NCI-H82 treated with DMSO at 0.1 percent for 48 hours (cell line): ENCODE results near the gene TMSB10.
"Not testable (repeated sequence)": the region's sequence is repeated elsewhere in the genome, so short reads cannot be mapped to it uniquely, and the experiment has no call there.

ENCODE experiments used
- DNase-seq: peaks from one replicate; lab custom pipeline; 2025; ENCODE audit not compliant: unreplicated experiment; lab: John Stamatoyannopoulos, UW

Gene TMSB10

DNA sequence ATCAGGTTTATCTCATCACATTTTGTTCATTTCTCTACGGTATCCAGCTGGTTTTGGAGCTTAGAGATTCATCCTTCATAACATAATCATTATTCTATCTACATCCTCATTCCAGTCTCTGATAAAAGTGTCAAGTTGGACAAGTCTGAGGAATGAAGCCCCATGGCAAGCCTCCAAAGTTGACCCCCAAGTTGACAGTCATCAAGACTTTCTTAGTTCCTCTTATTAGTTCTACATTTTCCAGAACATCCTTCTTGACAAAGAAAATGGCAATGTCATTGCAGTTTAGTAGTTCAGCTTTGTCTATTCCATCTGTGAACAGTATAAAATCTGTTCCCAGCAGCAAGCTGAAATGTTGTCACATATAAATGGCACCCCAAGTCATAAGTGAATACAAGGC lies 4.5 kb upstream of the TMSB10 start:
- no peak for DNase-seq

DNA sequence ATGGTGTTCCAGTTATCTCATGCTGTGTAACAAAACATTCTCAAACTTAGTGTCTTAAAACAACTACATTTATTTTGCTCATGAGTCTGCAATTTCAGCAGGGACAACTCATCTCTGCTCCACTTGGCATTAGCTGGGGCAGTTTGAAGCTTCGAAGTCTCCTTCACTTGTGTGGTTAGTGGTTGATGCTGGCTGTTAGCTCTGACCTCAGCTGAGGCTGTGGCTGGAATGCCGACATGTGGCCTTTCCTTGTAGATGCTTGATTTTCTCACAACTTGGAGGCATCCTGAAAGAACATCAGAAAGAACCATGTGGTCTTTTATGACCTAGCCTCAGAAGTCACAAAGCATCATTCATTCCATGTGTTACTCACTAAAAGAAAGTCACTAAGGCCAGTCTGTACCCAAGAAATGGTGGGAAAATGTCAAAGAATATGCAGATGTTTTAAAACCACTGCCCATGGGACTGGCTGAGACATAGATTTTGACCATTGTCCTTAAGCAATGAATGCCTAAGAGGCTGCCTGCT lies 3.8 kb upstream of the TMSB10 start:
- DNase-seq = no peak

DNA sequence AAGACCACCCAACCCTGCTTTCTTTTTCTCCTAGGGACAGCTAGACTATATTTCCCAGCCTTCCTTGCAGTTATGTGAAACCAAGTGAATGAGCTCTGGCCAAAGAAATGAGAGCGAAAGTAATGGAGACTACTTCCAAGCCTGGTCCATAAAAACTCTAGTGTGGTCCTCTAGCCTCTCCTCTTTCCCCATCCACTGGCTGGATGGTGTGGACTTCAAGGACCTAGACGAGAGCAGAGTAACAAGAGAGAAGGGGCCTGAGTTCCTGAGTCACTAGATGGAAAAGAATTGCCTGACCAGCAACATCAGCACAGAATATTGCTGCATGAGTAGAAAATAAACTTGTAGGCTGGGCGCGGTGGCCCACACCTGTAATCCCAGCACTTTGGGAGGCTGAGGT lies 2.9 kb upstream of the TMSB10 start:
- no peak for DNase-seq

DNA sequence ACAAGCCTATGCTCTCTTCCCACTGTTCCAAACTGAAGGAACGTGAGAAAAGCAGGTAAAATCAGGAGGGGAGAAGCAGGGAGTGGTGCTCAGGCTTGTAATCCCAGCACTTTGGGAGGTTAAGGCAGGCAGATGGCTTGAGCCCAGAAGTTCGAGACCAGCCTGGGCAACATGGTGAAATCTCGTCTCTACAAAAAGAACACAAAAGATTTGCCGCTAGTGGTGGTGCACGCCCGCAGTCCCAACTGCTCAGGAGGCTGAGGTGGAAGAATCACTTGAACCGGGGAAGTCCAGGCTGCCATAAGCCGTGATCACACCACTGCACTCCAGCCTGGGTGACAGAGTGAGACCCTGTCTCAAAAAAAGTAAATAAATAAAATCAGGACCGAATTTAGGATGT lies 1.3 kb upstream of the TMSB10 start:
- no peak for DNase-seq

DNA sequence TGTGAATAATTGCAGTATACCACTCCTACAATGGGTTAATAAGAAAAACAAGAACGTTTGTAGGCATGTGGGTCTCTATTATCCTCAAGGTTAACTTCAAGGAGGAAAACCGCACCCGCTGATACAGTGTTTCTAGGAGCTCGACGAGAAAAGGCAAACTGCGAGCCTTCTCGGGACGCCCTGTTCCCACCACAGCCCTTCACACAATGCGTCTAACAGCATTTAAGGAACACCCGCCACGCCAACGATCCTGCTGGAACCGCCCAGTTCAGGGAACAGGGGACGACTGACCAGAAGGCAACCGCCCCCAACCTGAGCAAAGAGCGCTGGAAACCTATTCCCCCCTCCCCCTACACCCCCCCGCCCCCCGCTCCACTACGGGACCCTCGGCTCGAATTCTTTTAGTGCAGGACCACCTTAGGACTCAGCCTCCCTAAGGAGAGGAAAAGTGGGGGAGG lies 710 bp upstream of the TMSB10 start:
- no peak for DNase-seq

DNA sequence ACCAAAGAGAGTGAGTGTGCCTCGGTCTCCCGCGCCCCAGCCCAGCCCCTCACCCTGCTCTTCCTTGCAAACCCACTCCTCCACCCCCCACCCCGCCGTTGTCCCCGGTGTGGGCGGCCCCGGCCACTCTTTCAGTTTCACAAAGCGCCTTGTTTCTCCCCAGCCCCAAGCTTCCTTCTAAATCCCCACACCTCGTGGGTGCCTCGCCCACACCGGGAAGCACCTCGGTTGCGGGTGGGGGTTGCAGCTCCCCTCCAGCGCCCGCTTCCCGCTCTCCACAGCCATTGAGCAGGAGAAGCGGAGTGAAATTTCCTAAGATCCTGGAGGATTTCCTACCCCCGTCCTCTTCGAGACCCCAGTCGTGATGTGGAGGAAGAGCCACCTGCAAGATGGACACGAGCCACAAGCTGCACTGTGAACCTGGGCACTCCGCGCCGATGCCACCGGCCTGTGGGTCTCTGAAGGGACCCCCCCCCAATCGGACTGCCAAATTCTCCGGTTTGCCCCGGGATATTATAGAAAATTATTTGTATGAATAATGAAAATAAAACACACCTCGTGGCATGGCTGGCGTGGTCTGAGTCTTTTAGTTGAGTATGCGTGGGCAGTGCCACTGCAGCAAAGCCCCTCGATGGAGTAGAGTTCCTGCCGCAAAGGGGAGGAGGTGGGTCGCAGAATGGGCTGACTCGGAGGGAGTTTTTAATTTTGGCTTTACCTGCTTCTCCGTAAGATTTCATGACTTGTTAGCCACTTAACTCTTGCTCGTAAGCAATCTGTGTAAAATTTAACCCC lies 848 bp downstream of the TMSB10 start:
- no peak for DNase-seq

DNA sequence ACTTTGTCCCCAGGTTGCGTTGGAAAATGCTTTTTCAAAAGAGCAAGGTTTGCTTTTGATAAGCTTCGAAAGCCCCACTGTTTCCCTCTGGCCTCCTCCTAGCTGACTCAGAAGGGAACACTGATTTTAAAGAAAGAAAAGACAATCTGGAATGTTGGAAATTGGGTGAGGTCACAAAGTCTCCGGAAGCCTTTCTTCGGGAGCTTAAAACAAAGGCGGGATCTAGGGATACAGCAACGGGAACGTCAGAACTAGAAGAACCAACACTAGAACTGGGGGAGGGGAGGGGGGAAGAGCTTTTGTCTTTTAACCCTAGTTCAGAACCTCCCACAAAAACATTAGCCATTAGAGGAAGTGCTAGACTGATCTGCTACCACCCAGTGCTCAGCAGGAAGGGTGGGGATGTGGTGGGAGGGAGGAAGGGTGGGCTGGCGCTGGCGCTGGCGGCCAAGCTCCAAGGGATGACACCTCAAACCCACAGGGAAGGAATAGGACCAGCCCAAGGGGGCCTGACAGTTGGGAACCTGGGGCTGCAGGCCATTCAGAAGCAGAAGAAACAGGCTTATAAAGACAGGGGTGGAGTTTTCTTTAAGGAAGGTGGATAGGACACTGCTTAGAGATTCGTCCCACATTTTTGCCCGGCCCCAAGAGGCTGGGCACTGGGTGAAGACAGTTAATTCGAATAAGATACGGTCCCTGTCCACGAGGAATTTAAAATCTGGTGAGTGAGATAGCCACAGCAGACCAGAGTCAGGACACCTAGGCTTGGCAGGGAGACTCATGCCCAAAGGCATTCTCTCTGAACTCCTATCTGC lies 1.7 kb downstream of the TMSB10 start:
- DNase-seq = no peak

DNA sequence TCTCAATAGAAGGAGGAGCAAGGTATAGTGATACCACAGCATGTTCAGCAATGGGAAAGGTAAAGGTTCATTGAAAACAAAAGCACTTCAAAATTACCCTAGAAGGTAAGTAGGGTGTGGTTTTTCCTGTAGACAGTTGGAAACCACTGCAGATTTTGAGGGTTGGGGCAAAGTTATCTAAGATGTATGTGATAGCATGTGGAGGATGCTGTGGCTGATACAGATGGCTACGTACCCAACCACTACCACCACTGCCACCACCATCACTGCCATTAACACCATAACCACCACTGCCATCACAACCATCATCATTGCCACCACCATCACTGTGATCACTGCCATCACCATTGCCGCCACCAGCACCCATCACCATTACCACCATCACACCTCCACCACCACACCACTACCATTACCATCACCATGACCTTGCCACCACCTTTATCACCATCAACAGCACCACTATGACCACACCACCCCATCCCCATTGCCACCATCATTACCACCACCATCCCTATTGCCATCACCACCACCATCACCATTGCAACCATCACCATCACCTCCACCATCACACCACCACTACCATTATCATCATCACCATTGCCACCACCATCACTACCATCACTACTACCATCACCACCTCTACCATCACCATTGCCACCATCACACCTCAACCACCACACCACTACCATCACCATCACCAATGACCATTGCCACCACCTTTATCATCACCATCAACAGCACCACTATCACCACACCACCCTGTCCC lies 3.7 kb downstream of the TMSB10 start:
- no peak for DNase-seq

DNA sequence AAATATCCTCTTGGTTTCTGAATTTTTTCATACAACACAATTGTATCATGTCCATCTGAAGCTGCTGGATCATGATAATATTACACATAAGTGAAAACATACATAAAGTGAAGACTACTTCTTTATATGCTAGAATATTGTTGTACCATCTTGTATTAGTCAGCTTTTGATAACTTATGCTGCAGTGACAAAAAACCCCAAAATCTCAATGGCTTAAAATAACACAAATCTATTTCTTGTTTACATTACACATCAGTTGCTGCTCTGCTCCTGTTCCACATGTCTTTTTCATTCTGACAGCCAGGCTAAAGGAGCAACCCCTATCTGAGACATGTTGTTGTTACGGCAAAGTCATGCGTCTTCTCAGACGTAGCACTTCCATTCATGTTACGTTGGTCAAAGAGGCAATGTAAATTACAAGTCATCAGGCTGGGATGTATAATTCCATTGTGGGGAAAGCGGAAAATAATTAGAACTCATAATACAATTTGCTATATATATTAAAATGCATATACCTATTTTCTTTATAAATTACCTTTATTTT lies 5.8 kb downstream of the TMSB10 start:
- no peak for DNase-seq

DNA sequence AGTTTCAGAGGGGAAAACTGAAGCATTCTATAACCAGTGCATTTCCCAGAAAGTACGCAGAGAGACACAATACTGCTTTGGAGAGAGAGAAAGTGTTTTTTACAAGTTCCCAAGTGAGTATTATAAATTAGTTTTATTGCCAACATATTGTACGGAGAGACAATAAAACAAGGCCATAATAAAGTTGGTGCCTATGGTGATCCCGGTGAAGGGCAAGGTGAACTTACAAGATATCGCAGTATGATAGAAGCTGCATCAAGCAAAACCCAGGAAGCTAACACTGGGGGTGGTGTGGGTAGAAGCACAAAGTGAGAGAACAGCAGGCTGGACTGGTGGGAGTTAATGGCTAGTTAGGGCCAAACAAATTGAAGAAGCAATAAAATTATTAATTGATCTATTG lies 7.5 kb downstream of the TMSB10 start:
- no peak for DNase-seq

DNA sequence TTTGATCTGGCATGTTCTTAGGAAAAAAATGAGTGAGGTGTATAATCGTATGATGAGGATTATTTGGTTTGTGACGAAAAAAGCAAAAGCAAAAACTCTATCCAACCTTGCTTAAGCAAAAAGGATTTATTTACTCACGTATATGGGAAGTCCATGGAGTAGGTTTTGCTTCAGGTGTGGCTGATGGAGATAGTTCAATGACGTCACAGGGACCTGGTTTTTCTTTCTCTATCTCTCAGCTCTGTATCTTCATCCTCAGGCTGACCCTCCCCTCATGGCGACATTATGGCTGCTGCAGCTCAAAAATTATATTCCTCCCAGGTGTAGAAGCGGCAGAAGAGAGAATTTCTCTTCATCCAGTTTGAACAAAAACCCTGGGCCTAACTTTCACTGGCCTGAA lies 8.9 kb downstream of the TMSB10 start:
- DNase-seq = no peak

DNA sequence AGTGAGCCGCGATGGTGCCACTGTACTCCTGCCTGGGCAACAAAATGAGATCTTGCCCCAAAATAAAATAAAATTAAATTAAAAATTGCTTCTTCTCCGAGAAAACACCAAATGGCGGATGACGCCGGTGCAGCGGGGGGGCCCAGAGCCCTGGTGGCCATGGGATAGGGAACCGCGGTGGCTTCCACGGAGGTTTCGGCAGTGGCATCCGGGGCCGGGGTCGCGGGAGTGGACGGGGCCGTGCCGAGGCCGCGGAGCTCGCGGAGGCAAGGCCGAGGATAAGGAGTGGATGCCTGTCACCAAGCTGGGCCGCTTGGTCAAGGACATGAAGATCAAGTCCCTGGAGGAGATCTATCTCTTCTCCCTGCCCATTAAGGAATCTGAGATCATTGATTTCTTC lies 10.2 kb downstream of the TMSB10 start:
- not testable (repeated sequence) for DNase-seq

DNA sequence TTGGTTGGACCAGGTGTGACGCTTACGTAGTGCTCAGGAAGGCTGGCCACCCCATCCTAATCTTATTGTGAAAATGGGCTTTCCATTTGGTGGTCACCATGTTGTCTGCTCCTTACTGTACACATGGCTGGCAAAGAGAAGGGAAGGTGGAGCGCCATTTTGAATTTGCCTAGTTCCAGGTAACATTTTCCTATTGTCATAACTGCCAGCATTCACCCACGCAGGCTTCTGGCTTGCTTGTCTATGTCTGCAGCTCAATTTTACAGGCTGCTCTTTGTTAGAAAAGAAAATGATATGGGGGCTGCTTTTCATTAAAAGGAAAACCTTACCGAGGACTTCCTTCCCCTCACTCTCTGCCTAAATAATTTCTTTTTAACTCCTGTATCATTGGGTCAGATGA lies 12.4 kb downstream of the TMSB10 start:
- not testable (repeated sequence) for DNase-seq

DNA sequence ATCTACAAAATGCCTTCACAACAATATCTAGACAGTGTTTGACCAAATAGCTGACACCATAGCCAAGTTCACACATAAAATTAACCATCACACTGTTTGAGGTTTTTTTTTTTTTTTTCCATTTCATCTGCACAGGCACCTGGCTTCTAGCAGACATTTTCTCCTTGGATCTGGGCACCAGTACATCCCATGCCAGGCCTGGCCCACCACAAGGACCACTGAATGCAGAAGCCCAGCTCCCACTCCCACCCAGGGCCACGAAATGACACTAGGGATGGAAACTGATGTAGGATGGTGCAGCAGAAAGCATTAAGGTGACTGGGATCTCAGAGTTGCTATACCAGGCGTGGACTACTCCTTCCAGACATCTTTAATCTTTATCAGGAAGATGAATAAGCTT lies 13.0 kb downstream of the TMSB10 start:
- no peak for DNase-seq

DNA sequence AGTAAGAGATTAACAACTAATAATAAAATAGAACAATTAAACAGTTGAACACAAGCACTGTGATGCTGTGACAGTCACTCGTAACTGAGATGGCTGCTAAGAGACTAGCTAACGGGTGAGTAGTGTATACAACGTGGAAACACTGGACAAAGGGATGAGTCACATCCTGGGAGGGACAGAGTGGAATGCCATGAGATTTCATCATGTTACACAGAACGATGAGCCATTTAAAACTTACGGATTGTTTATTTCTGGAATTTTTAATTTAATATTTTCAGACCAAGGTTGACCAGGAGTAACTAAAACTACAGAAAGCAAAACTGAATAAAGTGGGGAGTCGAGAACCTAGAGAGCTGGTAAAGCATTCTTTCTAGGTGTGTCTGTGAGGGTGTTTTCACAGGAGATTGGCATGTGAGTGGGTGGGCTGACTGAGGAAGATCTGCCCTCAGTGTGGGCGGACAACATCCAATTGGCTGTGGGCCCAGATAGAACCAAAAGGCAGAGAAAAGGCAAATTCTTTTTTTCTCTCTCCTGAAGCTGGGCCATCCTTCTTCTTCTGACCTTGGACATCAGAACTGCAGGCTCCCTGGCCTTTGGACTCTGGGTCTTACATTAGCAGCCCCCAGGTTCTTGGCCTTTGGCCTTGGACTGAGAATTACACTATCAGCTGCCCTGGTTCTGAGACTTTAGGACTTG lies 14.6 kb downstream of the TMSB10 start:
- DNase-seq = no peak

DNA sequence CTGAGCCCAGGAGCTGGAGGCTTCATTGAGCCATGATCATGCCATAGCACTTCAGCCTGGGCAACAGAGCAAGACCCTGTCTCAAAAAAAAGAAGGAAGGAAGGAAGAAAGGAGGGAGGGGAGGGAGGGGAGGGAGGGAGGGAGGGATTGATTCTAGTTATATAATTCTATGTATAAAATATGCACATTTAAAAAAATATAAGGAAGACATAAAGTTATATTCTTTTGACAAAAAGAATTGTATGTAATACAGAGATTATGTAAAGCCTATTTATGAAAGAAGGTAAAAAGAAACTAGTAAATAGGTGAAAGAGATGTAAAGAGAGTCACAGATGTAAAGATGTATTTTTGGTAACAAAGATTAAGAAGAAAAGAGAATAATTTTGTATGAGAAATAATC lies 17.6 kb downstream of the TMSB10 start:
- DNase-seq = no peak

DNA sequence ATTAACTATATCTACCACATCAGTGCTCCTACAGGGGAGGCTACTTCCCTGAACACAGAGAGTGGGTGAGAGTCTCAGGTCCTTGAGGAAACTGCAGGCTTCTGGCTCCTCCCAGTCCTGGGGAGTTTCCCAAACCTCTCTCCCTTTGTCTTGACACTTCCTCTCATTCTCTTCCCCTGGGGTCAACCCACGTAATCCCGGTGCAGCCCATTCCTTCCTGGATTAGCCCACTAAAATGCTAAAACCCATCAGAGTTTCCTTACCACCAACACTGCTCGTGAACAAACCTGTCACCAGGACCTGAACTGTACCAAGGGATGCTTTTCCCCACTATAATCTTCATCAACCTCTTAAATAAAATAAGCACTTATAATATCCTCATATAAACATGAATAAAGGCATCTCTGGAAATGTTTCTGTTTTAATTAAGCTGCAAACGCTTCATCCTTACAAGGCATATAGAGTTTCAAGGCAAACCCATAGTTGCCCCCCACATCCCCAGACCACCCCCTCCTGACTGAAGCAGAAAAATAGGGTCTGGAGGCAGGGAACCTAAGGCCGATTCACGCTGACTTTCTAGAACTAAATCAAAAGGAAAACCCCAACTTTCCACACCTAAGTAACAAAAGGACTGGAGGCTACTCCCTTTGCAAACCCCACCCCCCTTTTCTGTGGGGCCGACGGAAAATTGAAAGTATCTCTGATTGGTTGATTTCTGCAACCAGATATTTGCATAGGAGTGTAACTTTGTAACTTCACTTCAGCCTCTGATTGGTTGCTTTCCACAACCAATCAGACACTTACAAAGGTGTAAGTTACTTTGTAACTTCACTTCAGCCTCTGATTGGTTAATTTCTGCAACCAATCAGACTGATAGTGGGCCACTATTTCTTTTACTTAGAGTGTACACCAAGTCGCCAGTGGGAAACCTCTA lies 19.0 kb downstream of the TMSB10 start:
- DNase-seq = no peak

DNA sequence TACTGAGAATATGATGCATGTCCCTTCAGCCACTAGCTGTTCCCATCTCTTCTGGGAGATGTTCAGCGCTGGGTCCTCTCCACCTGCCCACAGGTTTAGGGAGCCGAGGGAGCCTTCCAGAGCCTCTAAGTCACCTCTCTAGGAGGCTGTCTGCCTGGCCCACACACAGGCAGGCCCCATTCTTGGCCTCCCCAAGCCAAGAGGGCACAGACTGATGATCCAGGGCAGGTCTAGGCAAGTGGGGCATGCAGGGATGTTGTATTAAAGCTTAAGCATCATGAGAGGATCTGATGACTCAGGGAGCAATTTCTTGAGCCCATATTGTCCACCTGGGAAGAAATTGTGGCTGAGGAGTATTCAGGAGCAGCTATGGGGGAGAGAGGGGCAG lies 19.9 kb downstream of the TMSB10 start:
- DNase-seq = no peak

DNA sequence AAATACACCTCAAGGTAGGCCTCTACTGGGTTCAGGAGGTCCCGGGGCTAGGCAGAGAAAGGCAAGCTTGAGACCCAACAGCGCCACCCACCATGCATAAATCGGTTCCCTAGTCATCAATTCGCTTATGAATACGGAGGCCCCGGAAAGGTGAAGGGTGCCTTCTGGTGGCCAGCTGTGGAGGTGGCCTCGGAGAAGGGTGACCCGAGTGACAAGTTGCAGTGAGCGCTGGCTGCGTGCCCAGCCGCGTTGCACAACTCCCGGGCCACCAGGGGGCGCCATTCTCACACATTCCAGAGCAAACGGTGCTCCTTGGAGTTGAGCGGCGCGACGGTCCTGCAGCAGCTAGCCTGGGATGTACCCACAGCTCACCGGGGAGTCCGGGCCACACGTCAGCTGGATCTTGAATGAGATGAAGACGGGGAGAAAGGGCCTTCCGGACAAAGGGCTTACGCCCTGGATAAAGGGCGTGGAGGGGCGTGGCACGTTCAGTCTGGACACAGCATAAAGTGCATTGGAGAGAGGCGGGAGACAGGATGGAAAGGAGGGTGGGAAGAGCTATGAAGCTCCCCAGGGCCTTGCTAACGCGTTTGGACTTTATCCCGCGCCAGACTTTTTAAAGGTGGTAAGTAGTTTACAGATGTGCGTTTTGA lies 20.4 kb downstream of the TMSB10 start:
- peak; percentile 91 for DNase-seq
